Left renal cortex interstitium (tissue), 4 donors: ENCODE measurements around the gene SRRM4. TPM values are rescaled to one million over a fixed set of nuclear protein-coding genes. Genes with fewer than 3 reads are reported as not detected.
"Not testable (repeated sequence)": the region's sequence is repeated elsewhere in the genome, so short reads cannot be mapped to it uniquely, and the experiment has no call there.

Experiments
- DNase-seq, 4 donors: peaks; one replicate each; pipeline ENCODE4 v3.0.0-alpha.2; 2013; ENCODE audit warnings: low read depth in 4 of 4, low spot score in 2 of 4, missing footprints in 1 of 4
- polyA plus RNA-seq, 4 donors: library from polyadenylated mRNA; unstranded; fragments of 120-200 nt; gene quantifications; one replicate each; pipeline ENCODE4 v1.2.1, GENCODE V29; 2013; ENCODE audit not compliant: insufficient read length in 4 of 4

The SRRM4 gene
- polyA plus RNA-seq, 4 donors: 0.03 to 0.16 (median 0.03) TPM; not detected in 1

GRCh38 chr12:119068129-119068856 is 87.0 kb downstream of the SRRM4 start:
- no peak for DNase-seq

GRCh38 chr12:119069147-119069642 is 87.9 kb downstream of the SRRM4 start:
- DNase-seq: no peak

GRCh38 chr12:119071176-119071575 is 89.8 kb downstream of the SRRM4 start:
- no peak for DNase-seq

GRCh38 chr12:119071638-119072231 is 90.4 kb downstream of the SRRM4 start:
- no peak for DNase-seq

- DNase-seq: no peak
These were observed 91.1 kb downstream of the SRRM4 start for GRCh38 chr12:119072440-119072839.

GRCh38 chr12:119075222-119075787 is 94.0 kb downstream of the SRRM4 start:
- no peak for DNase-seq

- no peak for DNase-seq
These were observed 94.6 kb downstream of the SRRM4 start for GRCh38 chr12:119075918-119076317.

- no peak for DNase-seq
These were observed 98.2 kb downstream of the SRRM4 start for GRCh38 chr12:119079530-119079929.

- DNase-seq: no peak
These were observed 100.7 kb downstream of the SRRM4 start for GRCh38 chr12:119082016-119082415.

GRCh38 chr12:119082496-119082895 is 101.2 kb downstream of the SRRM4 start:
- no peak for DNase-seq

- DNase-seq: no peak
These were observed 107.5 kb downstream of the SRRM4 start for GRCh38 chr12:119088685-119089379.

GRCh38 chr12:119089380-119090013 is 108.2 kb downstream of the SRRM4 start:
- DNase-seq: no peak

GRCh38 chr12:119090276-119090675 is 108.9 kb downstream of the SRRM4 start:
- DNase-seq: no peak

- no peak for DNase-seq
These were observed 109.5 kb downstream of the SRRM4 start for GRCh38 chr12:119090865-119091264.

- no peak for DNase-seq
These were observed 115.3 kb downstream of the SRRM4 start for GRCh38 chr12:119096429-119097202.

- DNase-seq: no peak
These were observed 119.6 kb downstream of the SRRM4 start for GRCh38 chr12:119100933-119101332.

GRCh38 chr12:119102274-119102673 is 120.9 kb downstream of the SRRM4 start:
- DNase-seq: no peak

GRCh38 chr12:119102714-119103113 is 121.4 kb downstream of the SRRM4 start:
- no peak for DNase-seq

- DNase-seq: not testable (repeated sequence)
These were observed 123.6 kb downstream of the SRRM4 start for GRCh38 chr12:119104969-119105368.

- DNase-seq: no peak
These were observed 132.2 kb downstream of the SRRM4 start for GRCh38 chr12:119113496-119113986.
